HepG2 (cell line): ENCODE measurements around the gene MRPL51. TPM values are rescaled to one million over a fixed set of nuclear protein-coding genes. Genes with fewer than 3 reads are reported as not detected.
A peak's percentile ranks its signal among the peaks of the same experiment; 100 is the strongest.

Source experiments
- CCAR2 ChIP-seq: fragments of 200-400 bp; formaldehyde crosslinking; optimal IDR thresholded peaks from 2 replicates; pipeline ENCODE3; 2018; ENCODE audit warnings: low read depth, mild to moderate bottlenecking, low read length, moderate library complexity
- DNMT3B ChIP-seq: conservative IDR thresholded peaks from 2 replicates; pipeline ENCODE4 v1.6.1; 2016; ENCODE audit warnings: missing biosample characterization, control low read depth
- DR1 ChIP-seq: sonication (generic); formaldehyde crosslinking; IDR thresholded peaks from 2 replicates; pipeline ENCODE4 v1.8.0; 2021; ENCODE audit warnings: mild to moderate bottlenecking, missing genetic modification reagents, inconsistent platforms
- HOXD1 ChIP-seq: sonication (generic); formaldehyde crosslinking; IDR thresholded peaks from 2 replicates; pipeline ENCODE4 v1.5.0; 2020; ENCODE audit warnings: missing genetic modification reagents
- JDP2 ChIP-seq: sonication (generic); formaldehyde crosslinking; IDR thresholded peaks from 2 replicates; pipeline ENCODE4 v1.8.1; 2022; ENCODE audit warnings: missing genetic modification reagents, borderline replicate concordance
- KDM2A ChIP-seq: sonication (generic); formaldehyde crosslinking; IDR thresholded peaks from 2 replicates; pipeline ENCODE4 v1.4.0; 2020; ENCODE audit warnings: low read depth, missing genetic modification reagents, borderline replicate concordance
- MEF2D ChIP-seq: sonication (generic); formaldehyde crosslinking; IDR thresholded peaks from 2 replicates; pipeline ENCODE4 v1.5.1; 2020; ENCODE audit warnings: mild to moderate bottlenecking, missing genetic modification reagents
- MEIS1 ChIP-seq: sonication (generic); formaldehyde crosslinking; IDR thresholded peaks from 2 replicates; pipeline ENCODE4 v1.9.0; 2021; ENCODE audit warnings: mild to moderate bottlenecking, missing genetic modification reagents, moderate library complexity, borderline replicate concordance
- MIER3 ChIP-seq: IDR thresholded peaks from 2 replicates; pipeline ENCODE4 v1.6.1; 2016; ENCODE audit warnings: missing compliant biosample characterization, borderline replicate concordance
- RBFOX2 ChIP-seq: fragments of 200-400 bp; formaldehyde crosslinking; IDR thresholded peaks from 2 replicates; pipeline ENCODE4 v1.6.1; 2017; ENCODE audit warnings: low read depth, mild to moderate bottlenecking, low read length
- SMAD1 ChIP-seq: sonication (generic); formaldehyde crosslinking; IDR thresholded peaks from 2 replicates; pipeline ENCODE4 v1.4.0; 2020; ENCODE audit warnings: missing genetic modification reagents, low read depth, mild to moderate bottlenecking, borderline replicate concordance
- TCF12 ChIP-seq, 2 experiments: fragments of 450-650 bp in 1 of 2; sonication (generic) in 1 of 2; formaldehyde crosslinking in 1 of 2; IDR thresholded peaks; 2 replicates each; pipeline versions ENCODE4 v1.6.1 to v1.8.0; 2017 to 2022; ENCODE audit warnings: antibody characterized with exemption in 1 of 2, mild to moderate bottlenecking in 1 of 2, missing genetic modification reagents in 1 of 2, moderate library complexity in 1 of 2
- ZBTB20 ChIP-seq: sonication (generic); formaldehyde crosslinking; IDR thresholded peaks from 2 replicates; pipeline ENCODE4 v1.8.1; 2023; ENCODE audit warnings: missing genetic modification reagents, low read depth, mild to moderate bottlenecking, borderline replicate concordance
- ZFP37 ChIP-seq: sonication (generic); formaldehyde crosslinking; IDR thresholded peaks from 2 replicates; pipeline ENCODE4 v1.4.0; 2020; ENCODE audit warnings: missing genetic modification reagents, borderline replicate concordance
- ZFX ChIP-seq: sonication (generic); formaldehyde crosslinking; IDR thresholded peaks from 2 replicates; pipeline ENCODE4 v1.4.0; 2020; ENCODE audit warnings: mild to moderate bottlenecking, low read depth, missing genetic modification reagents, moderate library complexity
- ZKSCAN1 ChIP-seq: fragments of 150-350 bp; IDR thresholded peaks from 2 replicates; pipeline ENCODE4 v1.6.1; 2014; ENCODE audit warnings: low read length
- ZMAT3 ChIP-seq: sonication (generic); formaldehyde crosslinking; conservative IDR thresholded peaks from 2 replicates; pipeline ENCODE4 v1.7.0; 2021; ENCODE audit warnings: missing genetic modification reagents
- ZNF234 ChIP-seq: sonication (generic); formaldehyde crosslinking; conservative IDR thresholded peaks from 2 replicates; pipeline ENCODE4 v1.5.1; 2020; ENCODE audit warnings: mild to moderate bottlenecking, missing genetic modification reagents
- ZNF264 ChIP-seq: sonication (generic); formaldehyde crosslinking; IDR thresholded peaks from 2 replicates; pipeline ENCODE4 v1.4.0; 2020; ENCODE audit warnings: missing genetic modification reagents
- ZNF33B ChIP-seq: sonication (generic); formaldehyde crosslinking; IDR thresholded peaks from 2 replicates; pipeline ENCODE4 v1.5.1; 2020; ENCODE audit warnings: mild to moderate bottlenecking, missing genetic modification reagents
- ZNF431 ChIP-seq: sonication (generic); formaldehyde crosslinking; IDR thresholded peaks from 2 replicates; pipeline ENCODE4 v1.9.0; 2022; ENCODE audit warnings: missing genetic modification reagents, low read depth, mild to moderate bottlenecking, borderline replicate concordance
- ZNF451 ChIP-seq: sonication (generic); formaldehyde crosslinking; IDR thresholded peaks from 2 replicates; pipeline ENCODE4 v1.5.0; 2020; ENCODE audit warnings: mild to moderate bottlenecking, missing genetic modification reagents
- ZNF687 ChIP-seq: sonication (generic); formaldehyde crosslinking; IDR thresholded peaks from 2 replicates; pipeline ENCODE4 v1.5.1; 2020; ENCODE audit warnings: mild to moderate bottlenecking, missing genetic modification reagents, moderate library complexity
- ZNF879 ChIP-seq: sonication (generic); formaldehyde crosslinking; IDR thresholded peaks from 2 replicates; pipeline ENCODE4 v1.8.1; 2023; ENCODE audit warnings: missing genetic modification reagents
- polyA plus RNA-seq, 8 experiments: library from polyadenylated mRNA; depleted of rRNA in 3 of 8; stranded (reverse) in 7 of 8; unstranded in 1 of 8; fragments of >200 nt; fragmentation: Illumina TruSeq in 4 of 8; extraction: Trizol in 4 of 8; gene quantifications; 2 replicates each; pipeline versions ENCODE4 v1.2.1 to v1.2.3, GENCODE V29; 2011 to 2016; ENCODE audit warnings: low read depth in 4 of 8, missing spikeins in 1 of 8, mixed read lengths in 1 of 8; ENCODE audit not compliant: insufficient read depth in 1 of 8
- total RNA-seq, 5 experiments: library from RNA; depleted of rRNA; stranded (reverse); fragments of >200 nt; fragmentation: Illumina TruSeq; extraction: Trizol; gene quantifications; 2 replicates each; pipeline ENCODE4 v1.2.3, GENCODE V29; 2016; ENCODE audit warnings: low read depth in 1 of 5
- TF ChIP-seq, protein P1 (sequence below): IDR thresholded peaks from 2 replicates; pipeline ENCODE4 v1.6.1; 2016; ENCODE audit warnings: missing biosample characterization, missing genetic modification reagents, low read depth

MRPL51 gene
- total and polyA plus RNA-seq, 2 of the 13 experiments (the other 11 are each of a cell fraction or from before 2014, with no cell fraction given): 64.8 to 278 TPM

DNA sequence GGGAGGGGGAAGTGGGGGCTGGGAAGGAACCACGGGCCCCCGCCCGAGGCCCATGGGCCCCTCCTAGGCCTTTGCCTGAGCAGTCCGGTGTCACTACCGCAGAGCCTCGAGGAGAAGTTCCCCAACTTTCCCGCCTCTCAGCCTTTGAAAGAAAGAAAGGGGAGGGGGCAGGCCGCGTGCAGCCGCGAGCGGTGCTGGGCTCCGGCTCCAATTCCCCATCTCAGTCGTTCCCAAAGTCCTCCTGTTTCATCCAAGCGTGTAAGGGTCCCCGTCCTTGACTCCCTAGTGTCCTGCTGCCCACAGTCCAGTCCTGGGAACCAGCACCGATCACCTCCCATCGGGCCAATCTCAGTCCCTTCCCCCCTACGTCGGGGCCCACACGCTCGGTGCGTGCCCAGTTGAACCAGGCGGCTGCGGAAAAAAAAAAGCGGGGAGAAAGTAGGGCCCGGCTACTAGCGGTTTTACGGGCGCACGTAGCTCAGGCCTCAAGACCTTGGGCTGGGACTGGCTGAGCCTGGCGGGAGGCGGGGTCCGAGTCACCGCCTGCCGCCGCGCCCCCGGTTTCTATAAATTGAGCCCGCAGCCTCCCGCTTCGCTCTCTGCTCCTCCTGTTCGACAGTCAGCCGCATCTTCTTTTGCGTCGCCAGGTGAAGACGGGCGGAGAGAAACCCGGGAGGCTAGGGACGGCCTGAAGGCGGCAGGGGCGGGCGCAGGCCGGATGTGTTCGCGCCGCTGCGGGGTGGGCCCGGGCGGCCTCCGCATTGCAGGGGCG lies 41.0 kb upstream of the MRPL51 start, which contains the start of gene GAPDH (continued):
- peak; percentile 64; the same call in 1 of the 2 replicates for TF ChIP-seq MEF2D (CRISPR knock-in tag)
- TF ChIP-seq CCAR2: peak; percentile 5
- peak; percentile 18; the same call in 1 of the 2 replicates for TF ChIP-seq MIER3 (CRISPR knock-in tag)
- TF ChIP-seq ZBTB20 (CRISPR knock-in tag): 0 out of 2 replicates have a peak, but pooled peaks have one; percentile 8
- TF ChIP-seq ZMAT3 (CRISPR knock-in tag): peak; percentile 83; the same call in 1 of the 2 replicates
- peak; percentile 91 for TF ChIP-seq HOXD1 (CRISPR knock-in tag)
- TF ChIP-seq, protein P1, sequence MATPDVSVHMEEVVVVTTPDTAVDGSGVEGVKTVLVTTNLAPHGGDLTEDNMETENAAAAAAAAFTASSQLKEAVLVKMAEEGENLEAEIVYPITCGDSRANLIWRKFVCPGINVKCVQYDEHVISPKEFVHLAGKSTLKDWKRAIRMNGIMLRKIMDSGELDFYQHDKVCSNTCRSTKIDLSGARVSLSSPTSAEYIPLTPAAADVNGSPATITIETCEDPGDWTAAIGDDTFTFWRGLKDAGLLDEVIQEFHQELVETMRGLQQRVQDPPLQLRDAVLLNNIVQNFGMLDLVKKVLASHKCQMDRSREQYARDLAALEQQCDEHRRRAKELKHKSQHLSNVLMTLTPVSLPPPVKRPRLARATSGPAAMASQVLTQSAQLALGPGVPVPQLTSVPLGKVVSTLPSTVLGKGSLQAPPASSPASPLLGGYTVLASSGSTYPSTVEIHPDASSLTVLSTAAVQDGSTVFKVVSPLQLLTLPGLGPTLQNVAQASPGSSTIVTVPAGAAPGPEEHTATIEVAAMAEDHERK (CRISPR knock-in tag): peak; percentile 64; the same call in 1 of the 2 replicates
- no peak for TF ChIP-seq TCF12 (IDR thresholded peaks at IDR 0.05)
- TF ChIP-seq TCF12 (CRISPR knock-in tag; IDR thresholded peaks at IDR 0.05): peak; percentile 8
- TF ChIP-seq ZNF33B (CRISPR knock-in tag): peak; percentile 81
- peak; percentile 85; the same call in 1 of the 2 replicates for TF ChIP-seq DR1 (CRISPR knock-in tag)
- peak; percentile 43 for TF ChIP-seq ZNF264 (CRISPR knock-in tag)
- no peak for TF ChIP-seq SMAD1 (CRISPR knock-in tag)
- TF ChIP-seq ZNF234 (CRISPR knock-in tag): no peak; the same call in 1 of the 2 replicates
- TF ChIP-seq ZNF431 (CRISPR knock-in tag): peak; percentile 9; the same call in 1 of the 2 replicates
- no peak; the same call in 1 of the 2 replicates for TF ChIP-seq JDP2 (CRISPR knock-in tag)
- peak; percentile 84; the same call in 1 of the 2 replicates for TF ChIP-seq DNMT3B (CRISPR knock-in tag)
- TF ChIP-seq ZFP37 (CRISPR knock-in tag): peak; percentile 79; the same call in 1 of the 2 replicates
- TF ChIP-seq RBFOX2: peak; percentile 97
- peak; percentile 64 for TF ChIP-seq ZFX (CRISPR knock-in tag)
- no peak for TF ChIP-seq MEIS1
- TF ChIP-seq ZKSCAN1: no peak
- TF ChIP-seq ZNF879 (CRISPR knock-in tag): peak; percentile 95; the same call in 1 of the 2 replicates
- TF ChIP-seq KDM2A (CRISPR knock-in tag): peak; percentile 60; the same call in 1 of the 2 replicates
- TF ChIP-seq ZNF451 (CRISPR knock-in tag): 0 out of 2 replicates have a peak, but pooled peaks have one; percentile 22
- peak; percentile 88 for TF ChIP-seq ZNF687
